HG03103 (cell line): Measurements from ENCODE around the gene PRR15L.
A peak's percentile ranks its signal among the peaks of the same experiment; 100 is the strongest.
"Not testable (repeated sequence)": the region's sequence is repeated elsewhere in the genome, so short reads cannot be mapped to it uniquely, and the experiment has no call there.

Experiments used
- ATAC-seq: cut with Tn5 transposase; IDR thresholded peaks from one replicate; pipeline ENCODE4 v1.9.1; 2021; ENCODE audit warnings: low read depth; ENCODE audit not compliant: unreplicated experiment

Gene PRR15L

DNA sequence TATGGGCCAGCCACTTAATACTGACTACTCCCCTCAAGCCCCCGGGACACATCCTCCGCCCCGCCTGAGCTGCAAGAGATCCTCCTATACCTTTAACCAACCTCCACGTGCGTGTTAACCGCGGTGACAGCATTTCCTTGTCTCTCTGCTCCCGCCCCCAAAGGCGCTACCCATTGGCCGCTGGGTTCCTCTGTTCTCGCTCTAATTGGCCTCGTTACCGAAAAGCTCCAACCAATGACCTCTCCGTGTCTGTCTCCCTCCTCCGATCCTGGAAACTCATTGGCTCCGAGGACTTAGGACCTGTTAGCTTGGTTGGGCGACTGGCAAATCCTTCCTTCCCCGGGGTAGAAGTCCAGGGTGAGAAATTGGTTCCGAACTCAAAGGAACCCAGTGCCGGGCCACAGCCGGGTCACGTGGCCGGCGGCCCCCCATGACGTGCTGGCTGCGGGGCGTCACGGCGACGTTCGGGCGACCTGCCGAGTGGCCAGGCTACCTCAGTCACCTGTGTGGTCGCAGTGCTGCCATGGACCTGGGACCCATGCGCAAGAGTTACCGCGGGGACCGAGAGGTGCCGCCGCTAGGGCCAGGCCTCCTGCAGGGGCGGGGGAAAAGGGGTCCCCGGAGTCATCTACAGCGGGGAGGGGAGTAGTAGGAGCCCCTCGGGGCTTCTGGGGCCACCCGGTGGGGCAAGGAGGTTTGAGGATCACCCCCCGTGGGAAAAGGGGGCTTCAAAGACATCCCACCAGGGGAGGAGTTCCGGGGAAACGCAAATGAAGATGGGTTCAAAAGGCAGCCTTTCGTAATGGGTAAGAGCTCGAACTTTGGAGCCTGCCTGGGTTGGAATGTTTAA, 16.2 kb downstream of the PRR15L start, which contains the start of gene PNPO:
PNPO (plus strand) TSS at position 326 of the 850 bp plus-strand sequence; CDS start at position 431, 105 bp downstream.
- peak; percentile 90 for ATAC-seq

DNA sequence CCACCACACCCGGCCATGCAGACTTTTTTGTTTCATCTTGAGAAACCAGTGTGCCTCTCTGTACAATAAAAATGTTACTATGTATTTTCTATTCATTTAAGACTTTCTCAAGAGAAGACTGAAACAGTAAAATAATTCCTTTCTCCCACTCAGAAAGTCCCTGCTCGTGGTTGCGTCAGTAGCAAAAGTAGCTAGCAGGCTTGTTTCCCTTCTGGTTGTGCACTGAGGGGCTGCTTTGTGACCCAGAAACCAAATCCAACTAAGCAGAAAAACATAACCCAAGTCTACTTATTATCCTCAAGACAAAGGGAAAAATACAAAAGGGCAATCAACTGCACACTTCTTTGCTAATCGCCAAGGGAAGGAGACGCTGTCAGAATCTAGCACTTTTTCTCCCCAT, 19.7 kb downstream of the PRR15L start:
- ATAC-seq = no peak

DNA sequence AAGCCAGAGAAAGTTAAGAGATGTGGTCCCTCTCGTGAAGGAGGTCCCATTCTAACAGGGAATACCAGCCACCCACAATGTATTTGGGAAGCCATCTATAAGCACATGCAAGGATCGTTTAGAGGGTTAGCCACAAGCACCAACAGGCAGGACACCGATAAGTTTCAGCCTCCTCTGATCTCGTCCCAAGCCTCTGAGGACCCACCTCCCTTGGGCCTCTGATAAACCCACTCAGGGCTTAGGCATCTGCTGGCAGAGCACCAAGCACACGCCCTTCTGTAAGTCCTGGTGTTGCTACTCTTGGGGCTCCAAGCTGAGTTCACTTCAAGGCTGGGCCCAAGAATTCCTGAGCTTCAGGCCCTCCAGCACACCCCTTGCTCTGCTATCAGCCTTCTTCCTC, 21.7 kb downstream of the PRR15L start:
- no peak for ATAC-seq

DNA sequence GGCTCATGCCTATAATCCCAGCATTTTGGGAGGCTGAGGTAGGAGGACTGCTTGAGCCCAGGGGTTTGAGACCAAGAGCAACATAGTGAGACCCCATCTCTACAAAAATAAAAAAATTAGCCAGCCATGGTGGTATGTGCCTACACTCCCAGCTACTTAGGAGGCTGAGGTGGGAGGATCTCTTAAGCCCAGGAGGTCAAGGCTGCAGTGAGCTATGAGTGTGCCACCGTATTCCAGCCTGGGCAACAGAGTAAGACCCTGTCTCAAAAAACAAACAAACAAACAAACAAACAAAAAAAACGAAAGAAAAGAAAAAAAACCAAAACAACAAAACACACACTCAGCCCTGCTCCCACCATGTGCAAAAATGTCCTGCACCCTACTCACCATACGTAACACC, 22.2 kb downstream of the PRR15L start:
- ATAC-seq = not testable (repeated sequence)

DNA sequence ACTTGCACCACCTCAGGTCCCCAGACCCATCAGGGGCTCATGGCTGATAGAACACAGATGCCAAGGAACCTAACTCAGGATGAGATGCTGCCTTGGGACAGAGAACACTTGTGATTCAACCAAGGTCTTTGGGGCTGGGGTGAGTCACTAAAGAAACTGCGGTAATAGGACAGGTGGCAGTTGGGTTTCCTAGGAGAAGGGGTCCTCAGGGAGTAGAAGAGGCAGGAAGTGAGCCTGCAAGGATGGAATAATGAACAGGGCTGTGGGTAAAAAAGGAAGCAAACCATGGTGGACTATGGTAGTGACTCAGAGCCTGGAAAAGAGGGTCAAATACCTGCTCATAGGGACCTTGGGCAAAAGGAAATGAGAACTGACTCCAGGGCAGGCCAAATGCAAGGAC, 22.8 kb downstream of the PRR15L start:
- ATAC-seq = no peak

DNA sequence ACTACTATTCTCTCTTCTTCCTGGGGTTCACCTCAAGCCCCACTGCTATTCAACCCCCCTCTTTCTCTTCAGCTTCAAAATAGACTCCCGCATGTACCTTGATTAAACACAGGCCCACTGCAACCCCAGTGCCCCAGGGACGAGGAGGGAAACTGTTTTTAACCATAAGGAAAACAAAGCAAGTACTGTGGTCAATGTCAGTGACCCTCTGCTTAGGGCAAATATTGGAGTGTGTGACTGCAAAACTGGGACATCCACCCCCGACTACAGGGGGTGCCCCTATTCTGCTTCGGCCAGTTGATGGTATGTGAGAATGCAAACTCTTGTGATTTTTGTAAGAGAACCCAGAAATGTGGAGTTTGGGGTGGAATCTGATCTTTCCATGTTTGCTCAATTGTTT, 25.8 kb downstream of the PRR15L start:
- ATAC-seq = no peak

DNA sequence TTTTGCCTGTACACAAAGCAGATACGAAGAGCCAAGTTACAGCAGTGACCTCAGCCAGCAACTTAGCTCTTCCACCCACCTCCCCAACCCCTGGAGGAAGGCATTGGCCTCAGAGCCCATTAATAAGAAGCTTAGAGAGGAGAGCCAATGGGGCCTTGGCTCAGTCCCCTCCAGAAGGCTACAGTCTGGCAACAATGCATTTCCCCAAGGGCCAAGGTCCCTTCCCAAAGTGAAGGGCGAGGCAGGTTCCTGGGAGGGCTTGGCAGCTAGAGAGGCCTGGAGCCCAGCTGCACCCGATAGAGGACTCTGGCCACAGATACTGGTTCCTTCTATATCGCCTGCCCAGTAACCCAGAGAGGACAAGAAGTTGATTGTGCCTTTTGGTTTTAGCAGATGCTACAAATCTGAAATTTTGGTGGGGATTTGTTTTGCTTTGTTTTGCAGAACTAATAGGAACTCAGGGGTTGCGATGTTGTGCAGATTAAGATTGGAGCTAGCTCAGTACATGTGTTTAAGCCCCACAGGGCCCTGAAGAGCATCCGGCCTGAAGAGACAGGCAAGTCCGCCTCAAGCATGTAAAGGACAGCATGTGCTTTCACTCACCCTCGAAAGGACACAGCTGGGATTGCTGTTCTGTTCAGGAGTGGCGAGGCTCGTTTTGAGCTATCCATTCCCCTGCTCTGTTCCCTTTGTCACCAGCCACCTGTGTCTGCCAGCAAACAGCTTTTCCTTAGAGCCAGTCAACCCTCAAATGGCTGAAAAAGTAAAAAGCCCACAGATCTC, 28.3 kb downstream of the PRR15L start:
- no peak for ATAC-seq

DNA sequence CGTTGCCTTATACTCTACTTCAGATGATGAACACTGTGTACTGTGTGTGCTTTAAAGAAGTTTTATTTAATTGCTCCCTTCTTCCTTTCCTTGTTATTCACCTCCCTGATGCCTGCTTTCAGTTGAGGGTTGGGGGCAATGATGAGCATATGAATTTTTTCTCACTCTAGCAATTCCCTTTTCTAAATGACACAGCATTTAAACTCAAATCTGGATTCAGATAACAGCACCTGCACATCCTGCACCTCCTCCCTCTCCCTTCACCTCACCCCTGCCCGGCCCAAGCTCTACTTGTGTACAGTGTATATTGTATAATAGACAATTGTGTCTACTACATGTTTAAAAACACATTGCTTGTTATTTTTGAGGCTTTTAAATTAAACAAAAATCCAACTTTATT, 29.3 kb downstream of the PRR15L start:
- ATAC-seq = no peak

DNA sequence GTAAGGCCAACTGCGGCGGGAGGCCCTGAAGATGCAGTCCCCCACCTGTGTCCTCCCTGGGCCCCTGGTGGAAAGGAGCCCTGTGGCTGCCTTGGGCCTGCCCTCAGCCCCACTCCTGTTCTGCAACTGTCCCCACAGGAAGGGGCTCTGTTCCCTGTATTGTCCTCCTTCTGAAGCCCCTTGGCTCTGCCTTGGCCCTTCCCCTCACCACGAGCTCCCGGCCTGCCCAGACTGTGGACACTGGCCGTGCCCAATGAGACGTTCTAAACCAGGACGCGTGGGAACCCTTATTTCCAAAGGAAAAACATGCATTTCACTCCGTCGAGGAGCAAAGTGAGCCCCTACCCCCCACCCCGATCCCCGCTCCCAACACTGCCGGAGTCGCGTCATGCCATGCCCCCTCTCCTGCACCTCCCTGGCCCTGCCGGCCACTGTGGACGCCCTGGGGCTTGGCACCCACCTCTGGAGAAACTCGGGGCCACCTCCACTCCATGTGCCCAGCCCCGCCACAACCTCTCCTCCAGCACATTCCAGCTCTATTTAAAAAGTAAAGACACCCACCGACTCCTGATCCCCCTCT, 29.8 kb downstream of the PRR15L start:
- no peak for ATAC-seq

DNA sequence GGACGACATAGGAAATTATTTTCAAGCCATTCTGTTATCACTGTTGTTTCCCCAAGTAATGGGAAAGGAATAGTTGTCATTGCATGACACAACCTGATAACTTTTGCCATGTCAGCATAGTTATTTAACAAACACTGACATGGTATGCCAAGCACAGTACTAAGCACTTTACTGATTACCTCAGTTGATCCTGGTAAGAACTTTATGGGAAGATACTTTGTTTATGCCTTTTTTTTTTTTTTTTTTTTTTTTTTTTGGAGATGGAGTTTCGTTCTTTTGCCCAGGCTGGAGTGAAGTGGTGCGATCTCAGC, 32.0 kb downstream of the PRR15L start:
- no peak for ATAC-seq

DNA sequence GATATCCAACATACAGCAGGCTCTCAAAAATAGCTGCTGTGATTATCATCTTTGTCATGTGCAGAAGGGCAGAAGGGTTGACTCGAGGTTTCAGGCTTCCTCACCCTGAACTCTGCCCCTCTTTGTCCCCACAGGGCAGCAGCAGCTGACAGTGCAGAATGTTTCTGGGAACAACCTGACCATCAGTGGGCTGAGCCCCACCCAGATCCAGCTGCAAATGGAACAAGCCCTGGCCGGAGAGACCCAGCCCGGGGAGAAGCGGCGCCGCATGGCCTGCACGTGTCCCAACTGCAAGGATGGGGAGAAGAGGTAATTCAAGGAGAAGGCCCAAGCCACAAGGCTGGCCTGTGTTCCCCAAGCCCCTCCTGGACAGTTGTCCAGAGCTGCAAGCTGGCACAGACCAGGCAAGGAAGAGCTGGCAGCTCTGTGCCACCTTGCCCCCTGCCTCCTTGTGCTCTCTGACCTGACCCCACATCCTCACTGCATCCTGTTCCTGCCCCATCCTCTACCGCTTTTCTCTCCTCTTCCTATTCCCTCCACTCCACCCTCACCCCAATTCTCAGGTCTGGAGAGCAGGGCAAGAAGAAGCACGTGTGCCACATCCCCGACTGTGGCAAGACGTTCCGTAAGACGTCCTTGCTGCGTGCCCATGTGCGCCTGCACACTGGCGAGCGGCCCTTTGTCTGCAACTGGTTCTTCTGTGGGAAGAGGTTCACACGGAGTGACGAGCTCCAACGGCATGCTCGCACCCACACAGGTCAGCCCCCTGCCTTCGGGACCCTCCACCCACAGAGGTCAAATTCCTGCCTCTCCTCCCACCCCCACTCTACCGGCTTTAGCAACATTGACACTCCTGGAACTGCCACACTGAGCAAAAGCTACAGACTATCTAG, 32.7 kb downstream of the PRR15L start:
- no peak for ATAC-seq

DNA sequence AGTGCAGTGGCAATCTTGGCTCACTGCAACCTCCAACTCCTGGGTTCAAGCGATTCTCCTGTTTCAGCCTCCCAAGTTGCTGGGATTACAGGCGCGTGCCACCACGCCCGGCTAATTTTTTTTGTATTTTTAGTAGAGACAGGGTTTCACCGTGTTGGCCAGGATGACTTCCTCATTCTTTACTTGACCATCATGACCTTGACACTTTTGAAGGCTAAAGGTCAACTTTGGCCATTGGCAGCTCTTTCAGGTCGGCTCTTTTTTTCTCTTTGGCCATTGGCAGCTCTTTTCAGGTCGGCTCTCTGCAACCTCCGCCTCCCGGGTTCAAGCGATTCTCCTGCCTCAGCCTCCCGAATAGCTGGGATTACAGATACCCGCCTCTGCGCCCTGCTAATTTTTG, 37.8 kb downstream of the PRR15L start:
- ATAC-seq = not testable (repeated sequence)

DNA sequence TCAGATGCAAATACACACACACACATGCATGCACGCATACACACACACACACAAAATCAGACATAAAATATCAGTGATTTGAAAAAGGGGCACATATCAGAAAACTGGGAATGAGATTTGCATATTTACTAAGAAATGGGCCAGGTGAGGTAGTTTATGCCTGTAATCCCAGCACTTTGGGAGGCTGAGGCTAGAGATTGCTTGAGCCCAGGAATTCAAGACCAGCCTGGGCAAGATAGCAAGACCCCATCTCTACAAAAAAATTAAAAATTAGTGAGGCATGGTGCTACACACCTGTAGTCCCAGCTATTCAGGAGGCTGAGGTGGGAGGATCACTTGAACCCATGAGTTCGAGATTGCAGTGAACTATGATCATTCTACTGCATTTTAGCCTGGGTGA, 38.7 kb downstream of the PRR15L start:
- no peak for ATAC-seq

DNA sequence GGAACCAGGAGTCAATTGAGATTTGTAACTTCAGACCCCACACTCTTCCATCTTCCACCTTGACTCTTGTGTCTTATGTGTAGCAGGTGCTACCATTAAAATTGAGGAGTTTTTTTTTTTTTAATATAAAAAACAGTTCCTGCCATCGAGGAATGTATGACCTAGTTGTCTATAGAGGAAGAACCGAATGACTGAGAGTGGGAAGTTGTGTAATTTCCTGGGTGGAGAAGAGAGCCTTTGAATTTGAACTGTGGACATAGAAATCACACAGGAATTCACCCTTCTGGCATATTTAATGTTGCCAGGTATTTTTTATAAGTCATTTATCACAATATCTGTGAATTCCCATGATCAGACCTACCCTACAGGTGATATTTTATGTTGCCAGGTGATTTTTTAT, 39.7 kb downstream of the PRR15L start:
- no peak for ATAC-seq

DNA sequence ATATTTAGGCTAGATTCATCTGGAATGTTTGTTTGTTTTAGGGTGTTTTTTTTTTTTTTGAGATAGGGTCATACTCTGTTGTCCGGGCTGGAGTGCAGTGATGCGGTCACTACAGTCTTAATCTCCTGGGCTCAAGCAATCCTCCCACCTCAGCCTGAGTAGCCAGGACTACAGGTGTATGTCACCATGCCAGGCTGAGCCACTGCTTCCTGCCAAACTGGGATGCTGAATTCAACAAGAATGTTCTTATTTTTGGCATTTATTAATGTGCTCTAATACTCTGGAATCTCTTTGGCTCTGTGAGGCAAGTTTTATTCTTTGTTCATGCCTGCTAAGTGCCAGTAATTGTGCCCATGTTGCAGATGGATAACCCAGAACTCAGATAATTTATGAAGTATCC, 40.1 kb downstream of the PRR15L start:
- ATAC-seq = no peak

DNA sequence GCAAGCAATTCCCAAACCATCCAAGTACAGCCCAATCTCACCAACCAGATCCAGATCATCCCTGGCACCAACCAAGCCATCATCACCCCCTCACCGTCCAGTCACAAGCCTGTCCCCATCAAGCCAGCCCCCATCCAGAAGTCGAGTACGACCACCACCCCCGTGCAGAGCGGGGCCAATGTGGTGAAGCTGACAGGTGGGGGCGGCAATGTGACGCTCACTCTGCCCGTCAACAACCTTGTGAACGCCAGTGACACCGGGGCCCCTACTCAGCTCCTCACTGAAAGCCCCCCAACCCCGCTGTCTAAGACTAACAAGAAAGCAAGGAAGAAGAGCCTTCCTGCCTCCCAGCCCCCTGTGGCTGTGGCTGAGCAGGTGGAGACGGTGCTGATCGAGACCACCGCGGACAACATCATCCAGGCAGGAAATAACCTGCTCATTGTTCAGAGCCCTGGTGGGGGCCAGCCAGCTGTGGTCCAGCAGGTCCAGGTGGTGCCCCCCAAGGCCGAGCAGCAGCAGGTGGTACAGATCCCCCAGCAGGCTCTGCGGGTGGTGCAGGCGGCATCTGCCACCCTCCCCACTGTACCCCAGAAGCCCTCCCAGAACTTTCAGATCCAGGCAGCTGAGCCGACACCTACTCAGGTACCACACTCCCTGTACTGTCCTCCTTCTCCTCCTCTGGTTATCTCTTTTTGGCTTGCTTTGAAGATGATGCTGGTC, 41.0 kb downstream of the PRR15L start:
- ATAC-seq = no peak

DNA sequence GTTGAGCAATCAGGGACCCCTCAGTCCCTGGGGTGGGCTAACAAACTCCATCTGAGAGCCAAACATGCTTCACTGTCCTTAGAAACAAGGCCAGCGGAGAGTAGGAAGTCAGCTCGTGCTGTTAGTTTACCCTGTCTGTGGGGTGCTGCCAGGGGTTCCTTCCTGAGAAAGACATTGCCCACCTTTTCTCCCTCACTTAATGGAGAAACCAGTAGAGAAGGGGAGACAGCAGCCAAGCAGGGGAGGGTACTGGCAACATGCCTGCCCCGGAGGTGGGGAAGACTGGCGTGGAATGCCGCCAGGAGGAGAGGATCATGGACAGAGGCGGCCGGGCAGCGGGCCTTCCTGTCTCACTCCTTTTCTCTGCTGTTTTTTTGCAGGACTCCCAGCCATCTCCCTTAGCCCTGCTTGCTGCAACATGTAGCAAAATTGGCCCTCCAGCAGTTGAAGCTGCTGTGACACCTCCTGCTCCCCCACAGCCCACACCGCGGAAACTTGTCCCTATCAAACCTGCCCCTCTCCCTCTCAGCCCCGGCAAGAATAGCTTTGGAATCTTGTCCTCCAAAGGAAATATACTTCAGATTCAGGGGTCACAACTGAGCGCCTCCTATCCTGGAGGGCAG, 41.8 kb downstream of the PRR15L start:
- ATAC-seq = no peak

DNA sequence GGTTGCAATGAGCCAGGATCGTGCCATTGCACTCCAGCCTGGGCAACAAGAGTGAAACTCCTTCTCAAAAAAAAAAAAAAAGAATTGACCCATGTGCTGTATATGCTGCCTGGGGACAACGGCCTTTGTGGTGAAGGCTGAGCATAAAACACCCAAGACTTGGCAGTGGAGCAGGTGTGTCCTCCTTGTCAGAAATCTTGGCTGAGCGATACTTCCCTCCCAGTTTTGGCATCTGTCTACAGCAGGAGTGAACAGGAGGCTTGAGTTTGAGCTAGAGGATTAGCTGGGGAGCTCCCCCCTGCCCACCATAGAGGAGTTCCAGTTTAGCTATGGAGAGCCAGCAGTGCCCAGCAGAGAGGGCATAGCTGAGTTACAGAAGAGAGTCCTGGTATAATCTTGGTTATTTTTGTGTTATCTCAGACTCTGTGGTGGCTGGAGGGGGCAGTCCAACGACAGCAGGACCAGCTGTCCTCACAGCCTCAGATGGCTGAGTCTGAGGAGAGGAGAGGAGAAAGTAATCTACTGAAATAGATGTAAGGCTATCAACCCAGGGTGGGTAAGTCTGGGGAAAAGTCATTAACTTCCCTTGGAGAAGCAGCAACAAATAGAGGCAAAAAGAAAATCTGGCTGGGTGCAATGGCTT, 43.3 kb downstream of the PRR15L start:
- ATAC-seq = no peak

DNA sequence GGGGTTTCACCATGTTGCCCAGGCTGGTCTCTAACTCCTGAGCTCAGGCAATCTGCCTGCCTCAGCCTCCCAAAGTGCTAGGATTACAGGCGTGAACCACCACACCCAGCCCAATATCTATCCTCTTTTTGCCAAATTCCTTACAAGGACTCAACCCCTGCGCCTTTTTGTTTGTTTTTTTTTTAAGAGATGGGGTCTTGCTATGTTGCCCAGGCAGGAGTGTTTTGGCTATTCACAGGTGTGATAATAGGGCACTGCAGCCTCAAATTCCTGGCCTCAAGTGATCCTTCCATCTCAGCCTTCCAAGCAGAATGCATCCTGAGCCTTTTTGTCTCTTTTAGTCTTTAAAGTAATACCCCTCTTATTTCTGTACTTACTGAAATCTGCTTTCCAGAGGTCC, 44.6 kb downstream of the PRR15L start:
- no peak for ATAC-seq
